Measurements from ENCODE around the gene COL6A5. TPM values are rescaled to one million over a fixed set of nuclear protein-coding genes. Genes with fewer than 3 reads are reported as not detected.

COL6A5 gene
- total RNA-seq, 4 donors from 2014 or later = not detected

- TF ChIP-seq CTCF (IDR thresholded peaks at IDR 0.05) = no peak
- no peak for TF ChIP-seq POLR2AphosphoS5 (IDR thresholded peaks at IDR 0.05)
- no peak for TF ChIP-seq POLR2A (IDR thresholded peaks at IDR 0.05; ENCODE audit: low read depth)
- TF ChIP-seq EP300 (IDR thresholded peaks at IDR 0.05) = no peak
- H3K27ac ChIP-seq (replicated peaks in 1 of 4) = no peak overlapping the region
- peak; percentile 31 for DNase-seq (ENCODE audit: extremely low spot score)
- H3K36me3 ChIP-seq = no peaks in the 10 kb centered on the region
- WGBS = 85% methylated on average over 5 of the region's 5 CpGs
- no peaks in the 10 kb centered on the region for H3K4me1 ChIP-seq
- H3K9me3 ChIP-seq = no peaks in the 10 kb centered on the region
- intact Hi-C loops (cut with DNase I) = no loop called here
- no peak overlapping the region for H3K4me3 ChIP-seq
- H3K27me3 ChIP-seq = no peaks in the 10 kb centered on the region
Observed at GRCh38 chr3:130424837-130425236, 79.4 kb downstream of the COL6A5 start.

GRCh38 chr3:130425484-130425883 lies 80.0 kb downstream of the COL6A5 start:
- Histone ChIP-seq H3K4me3 (no peak overlapping the region), H3K4me1 (no peaks in the 10 kb centered on the region), H3K27me3 (no peaks in the 10 kb centered on the region), H3K36me3 (no peaks in the 10 kb centered on the region), H3K9me3 (no peaks in the 10 kb centered on the region), H3K27ac (replicated peaks in 1 of 4) (no peak overlapping the region)
- no peak for DNase-seq (ENCODE audit: extremely low spot score)
- WGBS = 63% methylated on average over 1 of the region's 1 CpG
- intact Hi-C loops (cut with DNase I) = no loop called here
- TF ChIP-seq POLR2A (IDR thresholded peaks at IDR 0.05; ENCODE audit: low read depth) (no peak), POLR2AphosphoS5 (IDR thresholded peaks at IDR 0.05) (no peak), CTCF (IDR thresholded peaks at IDR 0.05) (no peak), EP300 (IDR thresholded peaks at IDR 0.05) (no peak)

DNA sequence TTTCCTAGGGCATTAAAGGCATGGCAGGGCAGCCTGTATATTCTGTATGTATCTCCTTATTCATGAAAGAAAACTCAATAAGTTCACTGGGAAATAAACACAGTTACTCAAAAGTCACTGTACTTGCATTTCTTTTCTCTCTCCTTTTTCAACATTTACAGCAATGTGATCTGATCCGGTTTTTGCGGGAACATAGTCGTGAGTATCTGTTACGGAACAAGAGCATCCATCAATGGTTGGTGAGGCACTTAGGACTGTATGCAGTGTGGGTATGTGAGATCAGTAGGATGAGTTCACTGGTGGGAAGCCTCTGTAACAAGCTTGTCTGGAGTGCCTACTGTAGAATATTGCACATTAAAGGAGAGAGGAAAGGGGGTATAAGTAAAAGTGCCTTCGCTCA lies 80.7 kb downstream of the COL6A5 start:
- no peak for TF ChIP-seq CTCF (IDR thresholded peaks at IDR 0.05)
- no peak for TF ChIP-seq POLR2A (IDR thresholded peaks at IDR 0.05; ENCODE audit: low read depth)
- no peak for TF ChIP-seq EP300 (IDR thresholded peaks at IDR 0.05)
- no peak for TF ChIP-seq POLR2AphosphoS5 (IDR thresholded peaks at IDR 0.05)
- Histone ChIP-seq H3K4me3 (no peak overlapping the region), H3K36me3 (no peaks in the 10 kb centered on the region), H3K27ac (replicated peaks in 1 of 4) (no peak overlapping the region), H3K4me1 (no peaks in the 10 kb centered on the region), H3K27me3 (no peaks in the 10 kb centered on the region), H3K9me3 (no peaks in the 10 kb centered on the region)
- intact Hi-C loops (cut with DNase I) = no loop called here
- WGBS = 87% methylated on average over 5 of the region's 5 CpGs
- DNase-seq (ENCODE audit: extremely low spot score) = peak; percentile 24

GRCh38 chr3:130428871-130429712 lies 83.6 kb downstream of the COL6A5 start:
- no peaks in the 10 kb centered on the region for H3K4me1 ChIP-seq
- no peaks in the 10 kb centered on the region for H3K9me3 ChIP-seq
- TF ChIP-seq POLR2AphosphoS5 (IDR thresholded peaks at IDR 0.05) (no peak), CTCF (IDR thresholded peaks at IDR 0.05) (no peak), EP300 (IDR thresholded peaks at IDR 0.05) (no peak)
- 52% methylated on average over 5 of the region's 5 CpGs for WGBS
- H3K27me3 ChIP-seq = no peaks in the 10 kb centered on the region
- no peaks in the 10 kb centered on the region for H3K36me3 ChIP-seq
- DNase-seq (ENCODE audit: extremely low spot score) = no peak
- H3K27ac ChIP-seq (replicated peaks in 1 of 4) = no peak overlapping the region
- no peak overlapping the region for H3K4me3 ChIP-seq
- intact Hi-C loops (cut with DNase I) = no loop called here

- Histone ChIP-seq H3K36me3 (no peaks in the 10 kb centered on the region), H3K27ac (replicated peaks in 1 of 4) (no peak overlapping the region), H3K4me3 (no peak overlapping the region), H3K4me1 (no peaks in the 10 kb centered on the region), H3K9me3 (no peaks in the 10 kb centered on the region), H3K27me3 (no peaks in the 10 kb centered on the region)
- intact Hi-C loops (cut with DNase I) = no loop called here
- DNase-seq (ENCODE audit: extremely low spot score) = no peak
- TF ChIP-seq POLR2A (IDR thresholded peaks at IDR 0.05; ENCODE audit: low read depth) (no peak), POLR2AphosphoS5 (IDR thresholded peaks at IDR 0.05) (no peak), CTCF (IDR thresholded peaks at IDR 0.05) (no peak), EP300 (IDR thresholded peaks at IDR 0.05) (no peak)
- WGBS = 76% methylated on average over 2 of the region's 2 CpGs
Observed at GRCh38 chr3:130429713-130430023, 84.2 kb downstream of the COL6A5 start.

All from esophagus muscularis mucosa (tissue), 4 donors.